Neuronal stem cell (in vitro differentiated cells): ENCODE results near the gene CSRNP2.
A peak's percentile ranks its signal among the peaks of the same experiment; 100 is the strongest.

ENCODE experiments used
- DNase-seq: peaks from one replicate; pipeline ENCODE4 v3.0.0-alpha.2; 2013; ENCODE audit warnings: low spot score
- H2AFZ ChIP-seq: one replicate; pipeline ENCODE4 v1.6.1; 2013; ENCODE audit warnings: mild to moderate bottlenecking, low read length, inconsistent platforms
- H2AK5ac ChIP-seq: 2 replicates; pipeline ENCODE4 v1.6.1; 2013; ENCODE audit warnings: low read depth, mild to moderate bottlenecking, inconsistent platforms, low read length, moderate library complexity, mixed read lengths
- H2BK120ac ChIP-seq: 2 replicates; pipeline ENCODE4 v1.6.1; 2013; ENCODE audit warnings: low read depth, mild to moderate bottlenecking, inconsistent platforms, low read length, moderate library complexity, mixed read lengths
- H2BK12ac ChIP-seq: one replicate; pipeline ENCODE4 v1.6.1; 2013; ENCODE audit warnings: low read length, inconsistent platforms
- H2BK15ac ChIP-seq: 2 replicates; pipeline ENCODE4 v1.6.1; 2013; ENCODE audit warnings: mild to moderate bottlenecking, low read length, inconsistent platforms, mixed read lengths
- H2BK5ac ChIP-seq: one replicate; pipeline ENCODE4 v1.6.1; 2013; ENCODE audit warnings: inconsistent platforms, mild to moderate bottlenecking, low read length, moderate library complexity
- H3K14ac ChIP-seq: one replicate; pipeline ENCODE4 v1.6.1; 2013; ENCODE audit warnings: low read length, inconsistent platforms
- H3K18ac ChIP-seq: 2 replicates; pipeline ENCODE4 v1.6.1; 2013; ENCODE audit warnings: low read length, inconsistent platforms
- H3K23ac ChIP-seq: 2 replicates; pipeline ENCODE4 v1.6.1; 2013; ENCODE audit warnings: low read depth, mild to moderate bottlenecking, mixed read lengths, low read length, inconsistent platforms; ENCODE audit not compliant: poor library complexity
- H3K27ac ChIP-seq: replicated peaks from 3 replicates; pipeline ENCODE4 v1.5.1; 2013; ENCODE audit warnings: low read length, inconsistent platforms
- H3K27me3 ChIP-seq, 3 experiments: 2 replicates each; pipeline ENCODE4 v1.6.1; 2013; ENCODE audit warnings: low read length in 3 of 3, mild to moderate bottlenecking in 2 of 3, inconsistent platforms in 1 of 3, low read depth in 1 of 3, mixed read lengths in 1 of 3, moderate library complexity in 1 of 3; ENCODE audit not compliant: control insufficient read depth in 3 of 3, insufficient read depth in 3 of 3
- H3K36me3 ChIP-seq, 2 donors: replicated peaks in 1 of 2; 2 replicates each; pipeline ENCODE4 v1.6.1; 2013; ENCODE audit warnings: low read length in 2 of 2; ENCODE audit not compliant: control insufficient read depth in 2 of 2, insufficient read depth in 2 of 2
- H3K4ac ChIP-seq: 2 replicates; pipeline ENCODE4 v1.6.1; 2013; ENCODE audit warnings: inconsistent platforms, mild to moderate bottlenecking, low read length, moderate library complexity
- H3K4me1 ChIP-seq, 2 donors: 1 replicate in 1 of 2; 2 replicates in 1 of 2; pipeline ENCODE4 v1.6.1; 2013; ENCODE audit warnings: low read length in 2 of 2, low read depth in 1 of 2; ENCODE audit not compliant: control insufficient read depth in 2 of 2, insufficient read depth in 1 of 2
- H3K4me2 ChIP-seq: one replicate; pipeline ENCODE4 v1.6.1; 2013; ENCODE audit warnings: mild to moderate bottlenecking, low read length, inconsistent platforms; ENCODE audit not compliant: insufficient read depth, poor library complexity, severe bottlenecking
- H3K4me3 ChIP-seq, 2 donors: 2 replicates each; pipeline ENCODE4 v1.5.1; 2013; ENCODE audit warnings: low read length in 2 of 2, mild to moderate bottlenecking in 2 of 2, inconsistent platforms in 1 of 2, moderate library complexity in 1 of 2
- H3K79me1 ChIP-seq: one replicate; pipeline ENCODE4 v1.6.1; 2013; ENCODE audit warnings: low read depth, mild to moderate bottlenecking, inconsistent platforms, low read length, moderate library complexity
- H3K9ac ChIP-seq: one replicate; pipeline ENCODE4 v1.6.1; 2013; ENCODE audit warnings: mild to moderate bottlenecking, low read depth, low read length, inconsistent platforms; ENCODE audit not compliant: poor library complexity
- H3K9me3 ChIP-seq, 2 donors: replicated peaks in 1 of 2; 2 replicates each; pipeline versions ENCODE3 to v1.6.1; 2013; ENCODE audit warnings: low read length in 2 of 2, mild to moderate bottlenecking in 2 of 2, inconsistent platforms in 1 of 2, low read depth in 1 of 2, mixed read lengths in 1 of 2, moderate library complexity in 1 of 2; ENCODE audit not compliant: control insufficient read depth in 2 of 2, insufficient read depth in 1 of 2
- H4K8ac ChIP-seq: one replicate; pipeline ENCODE4 v1.6.1; 2013; ENCODE audit warnings: low read depth, mild to moderate bottlenecking, inconsistent platforms, low read length, moderate library complexity
- H4K91ac ChIP-seq: one replicate; pipeline ENCODE4 v1.6.1; 2013; ENCODE audit warnings: low read length, low read depth, mild to moderate bottlenecking, inconsistent platforms; ENCODE audit not compliant: poor library complexity
- WGBS, 2 donors: extraction: QIAGEN DNeasy Blood & Tissue Kit; methylation state at CpG; one replicate each; pipeline ENCODE4 v1.1.7; 2013; ENCODE audit warnings: missing lambda C conversion rate in 2 of 2, mixed read lengths in 1 of 2; ENCODE audit not compliant: insufficient read length in 2 of 2, insufficient replicate concordance in 1 of 2; ENCODE audit errors: extremely low coverage in 2 of 2; 5-methylcytosine and 5-hydroxymethylcytosine counted together

The CSRNP2 gene

GRCh38 chr12:51033048-51033447 lies 50.3 kb downstream of the CSRNP2 start:
- no peak overlapping the region for H2BK120ac ChIP-seq
- no peak overlapping the region for H3K4ac ChIP-seq

GRCh38 chr12:51028813-51029150 lies 54.6 kb downstream of the CSRNP2 start:
- Histone ChIP-seq H3K4me1 (peaks cover 8 to 12% of the 10 kb centered on the region in 2 donors), H4K91ac (no peak overlapping the region), H3K27me3 (peaks cover 0 to 2% (median 0%) of the 10 kb centered on the region in 3 experiments), H2BK120ac (no peak overlapping the region), H3K9me3 (no peaks in the 10 kb centered on the region), H3K27ac (no peak overlapping the region), H4K8ac (no peak overlapping the region), H3K23ac (no peak overlapping the region), H3K36me3 (no peaks in the 10 kb centered on the region), H3K18ac (no peak overlapping the region), H2AK5ac (no peak overlapping the region), H2BK15ac (no peak overlapping the region), H3K4ac (no peak overlapping the region), H2BK12ac (no peak overlapping the region), H2BK5ac (no peak overlapping the region), H2AFZ (peak overlapping the region; percentile 60), H3K79me1 (no peaks in the 10 kb centered on the region), H3K14ac (no peak overlapping the region), H3K4me2 (no peak overlapping the region), H3K4me3 (no peak overlapping the region), H3K9ac (no peak overlapping the region)
- DNase-seq = no peak
- WGBS, 2 donors = no CpG with 5 or more reads among the region's 5 CpGs

More at GRCh38 chr12:51033048-51033447, 50.3 kb downstream of the CSRNP2 start:
- no peak overlapping the region for H3K18ac ChIP-seq
- no peak overlapping the region for H3K23ac ChIP-seq
- H2AK5ac ChIP-seq = no peak overlapping the region
- H3K27ac ChIP-seq = no peak overlapping the region
- H3K9ac ChIP-seq = no peak overlapping the region
- H3K36me3 ChIP-seq = no peaks in the 10 kb centered on the region
- peaks cover 1% of the 10 kb centered on the region for H3K79me1 ChIP-seq
- no peak overlapping the region for H2BK15ac ChIP-seq
- H4K91ac ChIP-seq = no peak overlapping the region
- no peak overlapping the region for H3K4me3 ChIP-seq
- no peak overlapping the region for H3K14ac ChIP-seq
- WGBS, 2 donors = no CpG with 5 or more reads among the region's 2 CpGs
- DNase-seq = no peak
- no peaks in the 10 kb centered on the region for H3K9me3 ChIP-seq
- H4K8ac ChIP-seq = no peak overlapping the region
- peaks cover 0 to 2% (median 0%) of the 10 kb centered on the region in 3 experiments for H3K27me3 ChIP-seq
- no peak overlapping the region for H2BK5ac ChIP-seq
- no peak overlapping the region for H3K4me2 ChIP-seq
- H2AFZ ChIP-seq = no peak overlapping the region
- peaks cover 0 to 3% of the 10 kb centered on the region in 2 donors for H3K4me1 ChIP-seq
- H2BK12ac ChIP-seq = no peak overlapping the region

GRCh38 chr12:51028126-51028812 lies 55.1 kb downstream of the CSRNP2 start:
- DNase-seq = peak; percentile 21
- no peak overlapping the region for H3K4me3 ChIP-seq

GRCh38 chr12:51027342-51027835 lies 56.0 kb downstream of the CSRNP2 start:
- Histone ChIP-seq H3K36me3 (no peaks in the 10 kb centered on the region), H2BK5ac (no peak overlapping the region), H2AFZ (no peak overlapping the region), H3K4me1 (peaks cover 8 to 12% of the 10 kb centered on the region in 2 donors), H4K91ac (no peak overlapping the region), H3K23ac (no peak overlapping the region), H2BK12ac (peak overlapping the region; percentile 86), H2BK120ac (no peak overlapping the region), H3K27ac (no peak overlapping the region), H3K9ac (no peak overlapping the region), H2BK15ac (peak overlapping the region; percentile 84), H3K18ac (peak overlapping the region; percentile 57), H2AK5ac (peak overlapping the region; percentile 99), H3K4me2 (no peak overlapping the region), H3K9me3 (no peaks in the 10 kb centered on the region), H3K4ac (no peak overlapping the region), H3K14ac (no peak overlapping the region), H3K79me1 (no peaks in the 10 kb centered on the region), H3K4me3 (no peak overlapping the region), H4K8ac (no peak overlapping the region), H3K27me3 (peaks cover 0 to 2% (median 0%) of the 10 kb centered on the region in 3 experiments)
- no peak for DNase-seq
- no CpG with 5 or more reads among the region's 15 CpGs for WGBS, 2 donors

More at GRCh38 chr12:51028126-51028812, 55.1 kb downstream of the CSRNP2 start:
- H2BK12ac ChIP-seq = no peak overlapping the region
- H3K23ac ChIP-seq = no peak overlapping the region
- H2BK5ac ChIP-seq = no peak overlapping the region
- no peak overlapping the region for H2BK120ac ChIP-seq
- H4K91ac ChIP-seq = no peak overlapping the region
- H3K14ac ChIP-seq = no peak overlapping the region
- H3K27me3 ChIP-seq = peaks cover 0 to 2% (median 0%) of the 10 kb centered on the region in 3 experiments
- no peak overlapping the region for H3K18ac ChIP-seq
- H3K4me2 ChIP-seq = no peak overlapping the region
- H3K9ac ChIP-seq = no peak overlapping the region
- H3K36me3 ChIP-seq = no peaks in the 10 kb centered on the region
- no peak overlapping the region for H3K27ac ChIP-seq
- peaks cover 8 to 12% of the 10 kb centered on the region in 2 donors for H3K4me1 ChIP-seq
- H4K8ac ChIP-seq = no peak overlapping the region
- no peaks in the 10 kb centered on the region for H3K79me1 ChIP-seq
- no peak overlapping the region for H2AK5ac ChIP-seq
- H2AFZ ChIP-seq = peak overlapping the region; percentile 60
- H2BK15ac ChIP-seq = no peak overlapping the region
- WGBS, 2 donors = no CpG with 5 or more reads among the region's 9 CpGs
- H3K4ac ChIP-seq = no peak overlapping the region
- H3K9me3 ChIP-seq = no peaks in the 10 kb centered on the region
